ENCODE measurements around the gene FSTL5.

DNA sequence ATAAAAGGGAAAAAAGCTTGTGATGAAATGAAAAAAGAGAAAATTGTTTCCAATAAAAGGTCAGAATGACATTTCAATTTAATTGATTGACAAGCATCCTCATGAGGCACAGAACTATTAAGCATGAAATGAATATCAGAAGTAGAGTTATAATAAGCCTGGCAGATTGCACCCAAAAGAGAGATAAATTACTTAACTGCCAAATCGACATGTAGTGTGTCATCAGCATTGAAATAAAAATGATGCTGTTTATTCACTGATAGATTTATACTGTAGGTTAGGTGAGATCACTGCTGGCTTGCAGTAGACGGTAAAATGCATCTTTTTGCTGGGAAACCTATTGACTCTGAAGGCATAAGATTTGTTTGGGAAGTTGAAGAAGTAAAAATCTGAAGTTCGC is 507.2 kb downstream of the FSTL5 start:
- TF ChIP-seq POLR2AphosphoS5 (IDR thresholded peaks at IDR 0.05; ENCODE audit: low read depth, low read length) (no peak), TAF1 (IDR thresholded peaks at IDR 0.05; ENCODE audit: borderline replicate concordance, insufficient read depth, low read length) (no peak), SIN3A (IDR thresholded peaks at IDR 0.05; ENCODE audit: borderline replicate concordance, insufficient read depth, low read length) (no peak)
